AG20443 (cell line): ENCODE measurements around the gene CD163.
"Not testable (repeated sequence)": the region's sequence is repeated elsewhere in the genome, so short reads cannot be mapped to it uniquely, and the experiment has no call there.

ENCODE experiments used
- DNase-seq: peaks from one replicate; pipeline ENCODE4 v3.0.0; 2012; ENCODE audit warnings: low spot score, mixed read lengths

CD163 gene

DNA sequence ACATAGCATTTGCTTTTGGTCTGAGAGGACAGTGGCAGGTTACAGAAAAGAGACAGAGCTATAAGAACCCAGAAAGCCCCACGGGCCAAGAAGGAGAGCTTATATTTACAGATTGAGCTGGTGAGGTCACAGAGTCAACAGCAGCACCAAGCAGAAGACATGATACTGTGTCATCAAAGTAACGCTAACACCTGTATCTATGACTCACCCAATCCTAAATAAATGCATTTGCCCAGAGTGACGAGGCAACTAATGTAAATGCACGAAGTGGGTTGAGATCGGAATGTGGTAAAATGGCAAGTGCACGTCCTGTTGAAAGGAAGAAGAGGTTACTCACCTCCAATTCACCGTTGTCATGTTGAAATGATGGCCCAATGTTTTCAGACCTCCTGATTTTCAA is 52.9 kb downstream of the CD163 start:
- DNase-seq, result no peak

DNA sequence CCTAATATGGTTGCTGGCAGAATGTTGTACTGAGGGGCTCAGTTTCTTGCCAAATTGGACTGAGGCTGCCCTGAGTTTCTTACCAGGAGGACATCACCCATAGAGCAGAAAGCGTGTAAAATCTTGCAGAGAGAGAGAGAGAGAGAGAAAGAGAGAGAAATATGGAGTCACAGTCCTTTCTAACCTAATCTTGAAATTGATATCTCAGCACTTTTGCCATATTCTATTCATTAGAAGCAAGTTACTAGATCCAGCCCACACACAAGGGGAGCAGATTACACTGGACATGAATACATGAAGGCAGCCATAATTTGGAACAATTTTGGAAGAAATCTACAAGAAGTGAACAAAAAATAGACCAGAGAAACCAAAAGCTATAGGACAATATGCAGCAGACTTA is 55.5 kb downstream of the CD163 start:
- no peak for DNase-seq

DNA sequence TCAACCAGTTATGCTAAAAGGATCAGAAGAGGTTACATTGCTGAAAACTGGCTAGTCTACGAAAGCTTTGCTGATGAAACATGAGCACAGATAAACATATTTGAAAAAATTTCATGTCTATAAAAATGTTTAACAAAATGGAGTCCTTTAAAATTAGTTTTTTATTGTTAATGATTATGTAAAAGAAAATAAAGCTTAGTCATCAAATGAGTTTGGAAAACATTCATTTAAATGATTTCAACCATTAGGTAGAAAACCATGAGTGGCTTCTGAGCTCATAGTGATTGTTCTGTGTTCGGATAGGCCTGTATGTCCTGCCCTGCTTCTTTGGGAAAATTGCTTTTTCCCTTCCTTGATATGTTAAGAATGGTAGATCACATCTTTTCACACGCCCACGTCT is 59.0 kb downstream of the CD163 start:
- DNase-seq, result no peak

DNA sequence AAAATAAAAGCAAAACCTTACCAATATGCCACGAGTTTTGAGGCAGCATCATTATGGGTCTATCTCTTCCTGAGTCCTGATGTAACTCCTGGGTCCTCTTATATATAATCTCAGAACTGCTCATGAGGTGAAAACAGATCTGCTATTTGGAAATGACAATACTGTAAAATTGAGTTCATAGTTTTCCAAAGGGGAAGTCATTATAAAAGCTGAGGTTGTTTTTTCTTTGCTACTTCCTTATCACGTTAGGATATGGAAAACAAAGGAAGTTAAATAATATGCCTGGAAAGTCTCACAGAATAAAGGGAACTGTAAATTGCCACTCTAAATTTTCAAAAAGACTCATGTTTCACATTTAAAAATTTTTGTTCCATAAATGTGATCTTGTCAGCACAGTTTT is 59.5 kb downstream of the CD163 start, which contains the start of gene CD163L1:
Gene CD163L1 (minus strand): TSS at position 78 of the 400 bp plus-strand sequence. CDS start 26 bp downstream, at position 52.
- DNase-seq, result no peak

DNA sequence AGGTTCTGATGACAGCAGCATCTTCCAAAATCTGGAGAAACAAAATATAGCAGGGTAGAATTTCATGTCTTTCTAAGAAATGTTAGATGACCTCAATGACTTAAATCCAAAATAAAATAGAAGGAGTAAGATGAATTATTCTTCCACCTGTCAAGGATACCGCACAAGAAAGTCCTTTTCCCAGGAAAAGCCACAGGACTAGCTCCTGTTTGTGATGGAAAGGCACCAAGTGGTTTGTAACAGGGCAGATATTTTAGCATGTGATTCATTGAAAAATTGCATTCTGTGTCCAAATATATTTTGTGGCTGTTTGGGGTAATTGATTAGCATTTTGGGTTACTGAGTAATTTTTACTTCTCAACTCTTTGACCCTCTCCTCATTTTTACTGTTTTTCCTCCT is 62.4 kb downstream of the CD163 start:
- DNase-seq, result peak; percentile 8

DNA sequence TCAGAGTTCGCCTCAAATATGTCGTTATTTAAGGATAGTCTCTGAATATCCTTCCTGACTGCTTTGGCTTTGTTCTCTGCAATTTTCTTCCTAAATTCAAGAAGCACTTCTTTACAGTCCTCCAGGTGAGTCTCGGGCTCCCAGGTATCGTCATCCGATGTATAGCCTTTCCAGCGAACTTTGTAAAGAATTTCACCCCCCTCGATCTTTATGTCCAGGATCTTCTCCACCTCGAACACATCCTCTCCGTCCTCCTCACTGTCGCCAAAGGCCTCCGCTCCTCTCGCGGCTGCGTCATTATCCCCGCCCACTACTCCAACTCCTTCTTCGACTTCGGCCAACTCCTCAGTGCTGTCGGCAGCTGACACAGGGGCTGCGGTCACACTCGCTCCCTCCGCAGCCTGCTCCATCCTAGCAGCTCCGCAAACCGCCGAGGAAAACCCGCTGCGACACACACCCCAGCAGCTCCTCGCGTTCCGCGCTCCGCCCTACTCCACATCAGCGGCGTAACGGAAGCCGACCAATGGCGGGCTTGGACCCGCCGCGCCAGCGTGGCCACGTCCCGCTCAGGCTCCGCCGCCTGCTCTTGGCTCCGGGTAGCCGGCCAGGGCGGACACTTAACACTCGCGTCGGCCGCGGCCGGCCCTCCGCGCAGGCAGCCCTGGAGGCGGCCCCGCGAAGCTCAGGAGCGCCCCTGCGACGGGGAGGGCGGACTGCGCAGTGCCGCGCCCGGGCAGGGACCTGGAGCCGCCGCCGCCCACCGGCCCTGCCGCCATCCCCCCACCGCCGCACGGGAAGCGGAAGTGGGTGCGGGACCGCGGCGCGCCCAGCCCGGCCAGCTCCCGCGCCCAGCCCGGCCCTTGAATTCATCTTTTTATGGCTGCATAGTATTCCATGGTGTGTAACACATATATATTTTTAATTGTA is 63.7 kb downstream of the CD163 start:
- peak; percentile 66 for DNase-seq

DNA sequence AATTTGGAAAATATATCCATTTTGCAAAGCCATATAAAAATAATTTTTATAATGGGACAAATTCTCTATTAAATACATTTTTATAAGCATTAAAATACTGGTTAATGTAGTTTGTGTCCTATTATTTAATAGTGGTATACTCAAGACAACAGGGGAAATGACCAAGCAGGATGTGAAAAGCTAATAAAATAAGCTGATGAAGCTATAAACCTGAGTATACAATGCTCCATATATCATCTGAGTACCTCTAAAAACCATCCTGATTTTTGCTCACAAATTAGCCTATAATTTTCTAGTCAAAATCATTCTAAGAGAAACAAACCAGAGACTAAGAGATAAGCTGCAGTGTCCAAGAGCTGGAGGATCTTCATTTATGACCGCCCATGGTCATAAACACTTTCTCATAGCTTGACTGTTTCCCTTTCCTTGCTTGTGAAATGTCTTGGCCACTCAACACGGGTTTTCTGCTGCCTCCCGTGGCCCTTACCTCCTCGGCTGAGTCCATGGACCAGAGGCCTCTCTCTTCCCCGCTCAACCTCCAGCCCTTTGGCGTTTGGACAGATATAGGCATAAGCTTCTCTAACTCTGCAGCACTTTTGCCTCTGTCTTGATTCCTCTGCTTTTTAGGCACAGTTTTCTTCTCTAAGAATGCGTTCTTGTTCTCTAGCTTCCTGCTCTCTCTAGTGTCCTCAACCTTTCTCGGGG is 65.1 kb downstream of the CD163 start:
- not testable (repeated sequence) for DNase-seq

DNA sequence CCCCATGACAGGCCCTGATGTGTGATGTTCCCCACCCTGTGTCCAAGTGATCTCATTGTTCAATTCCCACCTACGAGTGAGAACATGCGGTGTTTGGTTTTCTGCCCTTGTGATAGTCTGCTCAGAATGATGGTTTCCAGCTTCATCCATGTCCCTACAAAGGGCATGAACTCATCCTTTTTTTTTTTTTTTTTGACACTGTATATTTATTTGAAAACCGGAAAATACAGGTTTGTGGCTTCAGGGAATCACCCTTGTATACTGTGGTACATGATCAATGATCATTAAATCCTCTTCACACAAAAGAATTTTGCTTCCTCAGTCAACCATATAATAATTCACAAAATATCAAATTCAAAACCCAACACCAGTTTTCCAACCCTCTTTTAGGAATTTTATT is 66.1 kb downstream of the CD163 start:
- not testable (repeated sequence) for DNase-seq

DNA sequence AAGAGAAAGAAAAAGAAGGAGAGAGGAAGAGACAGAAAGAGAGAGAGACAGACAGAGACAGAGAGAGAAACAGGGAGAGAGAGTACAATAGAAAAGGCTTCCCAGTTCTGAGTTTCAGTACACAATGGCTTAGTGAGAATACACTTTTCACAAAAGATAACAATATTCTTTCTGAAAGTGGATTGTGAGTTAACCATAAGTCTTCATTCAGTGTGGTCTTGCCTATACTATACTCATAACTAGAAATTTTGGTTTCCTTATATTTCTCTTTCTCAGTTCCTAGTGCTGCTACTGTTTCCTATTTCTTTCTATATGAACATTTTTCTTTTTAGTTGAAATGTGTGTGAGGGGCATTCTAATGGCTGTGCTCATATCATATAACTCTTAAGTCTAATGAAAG is 68.9 kb downstream of the CD163 start:
- DNase-seq, result no peak

DNA sequence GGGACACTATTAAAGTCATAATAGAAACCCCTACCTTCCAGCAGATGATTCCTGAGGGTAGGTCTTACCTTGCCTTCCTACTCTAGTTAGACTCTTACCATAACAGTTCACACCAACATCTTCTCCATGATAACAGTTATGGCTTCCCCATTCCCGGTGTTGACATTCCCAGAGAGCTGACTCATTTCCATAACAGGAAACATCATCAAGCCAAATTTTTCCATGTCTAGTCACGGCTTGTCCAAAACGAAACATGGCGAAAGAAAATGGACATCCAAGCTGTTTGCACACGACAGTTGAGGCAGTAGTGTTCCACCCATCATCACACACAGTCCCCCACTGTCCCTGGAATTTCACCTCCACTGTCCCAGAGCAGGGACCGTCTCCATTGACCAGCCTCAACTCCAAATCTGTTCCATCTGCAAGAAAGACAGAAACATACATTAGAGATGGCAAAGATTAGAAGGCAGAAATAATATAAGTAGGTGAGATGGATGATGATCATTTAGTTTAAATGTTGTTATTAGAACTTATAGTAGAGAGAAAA is 70.2 kb downstream of the CD163 start:
- DNase-seq, result peak; percentile 56

DNA sequence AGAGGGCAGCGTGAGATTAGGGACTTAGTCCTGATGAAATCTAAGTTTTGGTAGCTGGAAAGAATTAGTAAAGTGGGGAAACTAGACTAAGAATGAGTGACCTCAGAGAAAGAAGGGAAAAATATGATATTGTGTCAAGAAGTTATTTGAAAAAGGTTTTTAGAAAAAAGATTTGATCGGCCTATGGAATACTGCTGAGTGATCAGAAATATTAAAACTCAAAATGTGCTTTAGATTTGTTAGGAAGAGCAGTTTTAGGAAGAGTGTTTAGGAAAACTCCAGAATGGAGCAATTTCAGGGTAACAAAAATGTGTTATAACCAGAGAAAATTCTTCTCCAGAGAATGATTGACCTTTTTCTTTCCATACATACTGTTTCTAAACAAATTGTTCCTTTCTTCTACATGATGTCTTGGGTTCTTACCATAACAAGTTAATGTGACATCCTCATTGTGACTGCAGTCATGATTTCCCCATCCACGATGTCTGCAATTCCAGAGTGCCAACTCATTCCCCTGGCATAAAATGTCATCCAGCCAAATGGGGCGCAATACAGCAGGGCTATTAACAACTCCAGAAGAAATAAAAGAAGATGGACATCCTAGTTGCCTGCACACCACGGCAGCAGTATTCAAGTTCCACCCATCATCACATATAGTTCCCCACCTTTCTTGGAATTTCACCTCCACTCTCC is 71.4 kb downstream of the CD163 start:
- peak; percentile 18 for DNase-seq
